GM13976 (cell line): ENCODE results near the gene APBA2.

ENCODE experiments used
- DNase-seq: peaks from one replicate; pipeline ENCODE4 v3.0.0; 2012; ENCODE audit warnings: low spot score
- CTCF ChIP-seq: IDR thresholded peaks from 2 replicates; pipeline ENCODE4 v1.5.1; 2012; ENCODE audit warnings: borderline replicate concordance, mild to moderate bottlenecking; ENCODE audit not compliant: insufficient read depth; ENCODE audit errors: extremely low read depth, missing control alignments, control extremely low read depth
- in situ Hi-C: fragments of 300-500 bp; cut with MboI; formaldehyde crosslinking; loops from one replicate; pipeline ENCODE4 v1.12.0; 2022; ENCODE audit warnings: low sequenced_read_pairs, mixed read lengths, inconsistent platforms; ENCODE audit not compliant: unreplicated experiment

APBA2 gene

GRCh38 chr15:28991236-28992171, 105.7 kb downstream of the APBA2 start:
- in situ Hi-C loops, result no loop called here

GRCh38 chr15:28992336-28992864, 106.6 kb downstream of the APBA2 start:
- in situ Hi-C loops, result no loop called here
- no peak for DNase-seq
- no peak for TF ChIP-seq CTCF

More at GRCh38 chr15:28991236-28992171, 105.7 kb downstream of the APBA2 start:
- no peak for TF ChIP-seq CTCF
- DNase-seq, result no peak

GRCh38 chr15:28993051-28993719, 107.4 kb downstream of the APBA2 start:
- TF ChIP-seq CTCF, result no peak
- in situ Hi-C loops, result no loop called here
- DNase-seq, result no peak

- in situ Hi-C loops, result no loop called here
- no peak for TF ChIP-seq CTCF
- no peak for DNase-seq
These were observed 107.9 kb downstream of the APBA2 start for GRCh38 chr15:28993720-28994053.

- in situ Hi-C loops, result no loop called here
- DNase-seq, result no peak
- no peak for TF ChIP-seq CTCF
These were observed 108.5 kb downstream of the APBA2 start for GRCh38 chr15:28994142-28994830.
